ENCODE results near the gene SYK. TPM values are rescaled to one million over a fixed set of nuclear protein-coding genes. Genes with fewer than 3 reads are reported as not detected.

The SYK gene
- total and polyA plus RNA-seq, 2 of the 4 experiments (the other 2 are of a cell fraction) = not detected

DNA sequence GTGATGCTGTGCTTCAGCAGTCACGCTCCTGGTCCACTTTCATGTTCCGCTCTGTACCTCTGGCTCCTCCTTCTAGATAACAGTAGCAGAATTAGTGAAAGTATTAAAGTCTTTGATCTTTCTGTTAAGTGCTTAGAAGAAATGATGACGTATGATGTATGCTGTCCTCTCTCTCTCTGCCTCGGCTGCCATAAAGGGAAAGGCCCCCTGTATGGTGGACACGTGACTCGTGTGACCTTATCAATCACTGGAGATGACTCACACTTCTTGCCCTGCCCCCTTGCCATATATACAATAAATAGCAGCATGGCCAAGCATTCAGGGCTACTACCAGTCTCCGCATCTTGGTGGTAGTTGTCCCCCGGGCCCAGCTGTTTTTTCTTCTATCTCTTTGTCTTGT is 100.3 kb downstream of the SYK start:
- no peaks in the 10 kb centered on the region for H4K20me1 ChIP-seq (ENCODE audit: insufficient read depth, low read length)
- H3K79me1 ChIP-seq (ENCODE audit: low read depth in 1 of 2, low read length in 2 of 2) = no peaks in the 10 kb centered on the region
- DNase-seq (no peak), ATAC-seq (ENCODE audit: low read depth) (no peak)
- H2AFZ ChIP-seq (replicated peaks; ENCODE audit: low read length, poor library complexity) = no peak overlapping the region
- H3K4ac ChIP-seq (ENCODE audit: low read depth, low read length) = no peak overlapping the region
- dilution Hi-C loops (cut with HindIII; ENCODE audit: low sequenced_read_pairs, unreplicated experiment) (no loop called here), in situ Hi-C loops (cut with MboI; ENCODE audit: low sequenced_read_pairs) (no loop called here), intact Hi-C loops (cut with micrococcal nuclease) (no loop called here)
- H2BK120ac ChIP-seq (ENCODE audit: low read depth, low read length) = no peak overlapping the region
- no peaks in the 10 kb centered on the region for H3K36me3 ChIP-seq (ENCODE audit: control insufficient read depth, insufficient read depth, low read length)
- POLR2A ChIA-PET (ENCODE audit: unreplicated experiment) = no interaction called here
- H3K23ac ChIP-seq (ENCODE audit: low read depth, low read length) = no peak overlapping the region
- no peak overlapping the region for H2AK9ac ChIP-seq (replicated peaks; ENCODE audit: low read depth, low read length, poor library complexity)
- no peak overlapping the region for H3K56ac ChIP-seq (ENCODE audit: extremely low read depth, insufficient read depth, low read length)
- peaks cover 4% of the 10 kb centered on the region for H3K27me3 ChIP-seq (ENCODE audit: control insufficient read depth, insufficient read depth, low read length)
- no peak overlapping the region for H3K4me3 ChIP-seq (ENCODE audit: insufficient read depth, low read depth, low read length)
- H2BK20ac ChIP-seq (ENCODE audit: low read depth, low read length) = no peak overlapping the region
- H3K4me1 ChIP-seq (ENCODE audit: control insufficient read depth, insufficient read depth, low read length) = peaks cover 2% of the 10 kb centered on the region; the same call in 1 of the 2 replicates
- TF ChIP-seq FOS (IDR thresholded peaks at IDR 0.05; ENCODE audit: low read depth, low read length) (no peak), SMC3 (IDR thresholded peaks at IDR 0.05; ENCODE audit: low read depth, low read length) (no peak), CEBPB (IDR thresholded peaks at IDR 0.05; ENCODE audit: low read depth, low read length) (no peak), RFX5 (IDR thresholded peaks at IDR 0.05; ENCODE audit: low read depth, low read length) (no peak), MAZ (IDR thresholded peaks at IDR 0.05; ENCODE audit: borderline replicate concordance, low read depth, low read length) (no peak), POLR2A (IDR thresholded peaks at IDR 0.05; ENCODE audit: low read depth, low read length) (no peak), RCOR1 (IDR thresholded peaks at IDR 0.05; ENCODE audit: insufficient replicate concordance, low read length) (no peak), RAD21 (IDR thresholded peaks at IDR 0.05; ENCODE audit: low read length) (no peak), MAFK (IDR thresholded peaks at IDR 0.05; ENCODE audit: low read depth, low read length) (no peak), MXI1 (IDR thresholded peaks at IDR 0.05; ENCODE audit: borderline replicate concordance, low read depth, low read length) (no peak), CHD1 (IDR thresholded peaks at IDR 0.05; ENCODE audit: low read depth, low read length) (no peak), NFE2L2 (IDR thresholded peaks at IDR 0.05; ENCODE audit: low read depth, low read length) (no peak), BHLHE40 (IDR thresholded peaks at IDR 0.05; ENCODE audit: low read depth, low read length) (no peak)
- TF ChIP-seq, protein P1, sequence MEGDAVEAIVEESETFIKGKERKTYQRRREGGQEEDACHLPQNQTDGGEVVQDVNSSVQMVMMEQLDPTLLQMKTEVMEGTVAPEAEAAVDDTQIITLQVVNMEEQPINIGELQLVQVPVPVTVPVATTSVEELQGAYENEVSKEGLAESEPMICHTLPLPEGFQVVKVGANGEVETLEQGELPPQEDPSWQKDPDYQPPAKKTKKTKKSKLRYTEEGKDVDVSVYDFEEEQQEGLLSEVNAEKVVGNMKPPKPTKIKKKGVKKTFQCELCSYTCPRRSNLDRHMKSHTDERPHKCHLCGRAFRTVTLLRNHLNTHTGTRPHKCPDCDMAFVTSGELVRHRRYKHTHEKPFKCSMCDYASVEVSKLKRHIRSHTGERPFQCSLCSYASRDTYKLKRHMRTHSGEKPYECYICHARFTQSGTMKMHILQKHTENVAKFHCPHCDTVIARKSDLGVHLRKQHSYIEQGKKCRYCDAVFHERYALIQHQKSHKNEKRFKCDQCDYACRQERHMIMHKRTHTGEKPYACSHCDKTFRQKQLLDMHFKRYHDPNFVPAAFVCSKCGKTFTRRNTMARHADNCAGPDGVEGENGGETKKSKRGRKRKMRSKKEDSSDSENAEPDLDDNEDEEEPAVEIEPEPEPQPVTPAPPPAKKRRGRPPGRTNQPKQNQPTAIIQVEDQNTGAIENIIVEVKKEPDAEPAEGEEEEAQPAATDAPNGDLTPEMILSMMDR (conservative IDR thresholded peaks at IDR 0.05; ENCODE audit: low read depth, low read length) = no peak
- TF ChIP-seq, protein P2, sequence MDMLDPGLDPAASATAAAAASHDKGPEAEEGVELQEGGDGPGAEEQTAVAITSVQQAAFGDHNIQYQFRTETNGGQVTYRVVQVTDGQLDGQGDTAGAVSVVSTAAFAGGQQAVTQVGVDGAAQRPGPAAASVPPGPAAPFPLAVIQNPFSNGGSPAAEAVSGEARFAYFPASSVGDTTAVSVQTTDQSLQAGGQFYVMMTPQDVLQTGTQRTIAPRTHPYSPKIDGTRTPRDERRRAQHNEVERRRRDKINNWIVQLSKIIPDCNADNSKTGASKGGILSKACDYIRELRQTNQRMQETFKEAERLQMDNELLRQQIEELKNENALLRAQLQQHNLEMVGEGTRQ (IDR thresholded peaks at IDR 0.05; ENCODE audit: low read depth, low read length) = no peak
- TF ChIP-seq, protein P3, sequence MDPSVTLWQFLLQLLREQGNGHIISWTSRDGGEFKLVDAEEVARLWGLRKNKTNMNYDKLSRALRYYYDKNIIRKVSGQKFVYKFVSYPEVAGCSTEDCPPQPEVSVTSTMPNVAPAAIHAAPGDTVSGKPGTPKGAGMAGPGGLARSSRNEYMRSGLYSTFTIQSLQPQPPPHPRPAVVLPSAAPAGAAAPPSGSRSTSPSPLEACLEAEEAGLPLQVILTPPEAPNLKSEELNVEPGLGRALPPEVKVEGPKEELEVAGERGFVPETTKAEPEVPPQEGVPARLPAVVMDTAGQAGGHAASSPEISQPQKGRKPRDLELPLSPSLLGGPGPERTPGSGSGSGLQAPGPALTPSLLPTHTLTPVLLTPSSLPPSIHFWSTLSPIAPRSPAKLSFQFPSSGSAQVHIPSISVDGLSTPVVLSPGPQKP (IDR thresholded peaks at IDR 0.05; ENCODE audit: borderline replicate concordance, low read depth, low read length) = no peak
- 95% methylated on average over 2 of the region's 8 CpGs; no CpG with 5 or more reads in 1 of the 2 experiments for WGBS, 2 experiments (ENCODE audit: extremely low coverage in 2 of 2, insufficient read length in 1 of 2)
- no peak overlapping the region for H4K5ac ChIP-seq (ENCODE audit: low read depth, low read length)
- H4K8ac ChIP-seq (ENCODE audit: low read depth in 2 of 2, low read length in 2 of 2) = no peak overlapping the region
- no peak overlapping the region for H3K14ac ChIP-seq (replicated peaks; ENCODE audit: low read depth, low read length)
- peaks cover 8% of the 10 kb centered on the region for H3K9me3 ChIP-seq (ENCODE audit: control insufficient read depth, insufficient read depth, low read length)
- no peak overlapping the region for H3K9ac ChIP-seq (ENCODE audit: low read depth, low read length)
- H3K9me1 ChIP-seq (ENCODE audit: insufficient read depth, low read length) = 0 out of 2 replicates have a peak, but pooled peaks cover 3% of the 10 kb centered on the region
- H3K27ac ChIP-seq (ENCODE audit: insufficient read depth, low read length) = no peak overlapping the region
- CTCF ChIA-PET = no interaction called here
- H2BK15ac ChIP-seq (ENCODE audit: low read depth, low read length) = no peak overlapping the region
- H3K4me2 ChIP-seq (ENCODE audit: low read depth, low read length) = no peak overlapping the region
- no peak overlapping the region for H2AK5ac ChIP-seq (ENCODE audit: low read depth, low read length)
- no peak overlapping the region for H3K18ac ChIP-seq (ENCODE audit: low read depth, low read length)
- H2BK5ac ChIP-seq (ENCODE audit: low read depth, low read length, poor library complexity, severe bottlenecking) = no peak overlapping the region
- H4K91ac ChIP-seq (ENCODE audit: insufficient read depth, low read depth, low read length) = no peak overlapping the region
- no TSS peak for BruUV-seq (replicated peaks)
